Natural killer cell (primary cell): ENCODE measurements around the gene GKN2. TPM values are rescaled to one million over a fixed set of nuclear protein-coding genes. Genes with fewer than 3 reads are reported as not detected.
A peak's percentile ranks its signal among the peaks of the same experiment; 100 is the strongest.

Source experiments
- ATAC-seq, 3 donors: fragments of 150-1000 bp in 2 of 3; fragments of 200-7000 bp in 1 of 3; cut with Tn5 transposase; 1 replicate in 1 of 3; 2 replicates in 2 of 3; pipeline ENCODE4 v1.10.0; 2021; ENCODE audit warnings: mild to moderate bottlenecking in 2 of 3, moderate library complexity in 2 of 3
- DNase-seq, 2 donors: peaks; one replicate each; pipeline versions ENCODE4 v3.0.0 to v3.0.0-alpha.2; 2013 to 2021; ENCODE audit warnings: mixed read lengths in 1 of 2
- H3K27ac ChIP-seq: one replicate; pipeline ENCODE4 v1.5.1; 2013; ENCODE audit warnings: mild to moderate bottlenecking, low read length
- H3K27me3 ChIP-seq: one replicate; pipeline ENCODE4 v1.6.1; 2013; ENCODE audit warnings: low read length; ENCODE audit not compliant: control insufficient read depth, insufficient read depth
- H3K36me3 ChIP-seq: one replicate; pipeline ENCODE4 v1.6.1; 2013; ENCODE audit warnings: low read length; ENCODE audit not compliant: control insufficient read depth, insufficient read depth
- H3K4me1 ChIP-seq: one replicate; pipeline ENCODE4 v1.6.1; 2013; ENCODE audit warnings: low read length; ENCODE audit not compliant: control insufficient read depth, insufficient read depth
- H3K4me3 ChIP-seq: one replicate; pipeline ENCODE4 v1.5.1; 2013; ENCODE audit warnings: low read length
- H3K9me3 ChIP-seq: one replicate; pipeline ENCODE4 v1.6.1; 2013; ENCODE audit warnings: low read length; ENCODE audit not compliant: control insufficient read depth, insufficient read depth
- H3K27ac Mint-ChIP-seq, 2 donors: one replicate each; pipeline ENCODE4 v1.8.0; 2022; ENCODE audit warnings: mild to moderate bottlenecking in 2 of 2, mixed read lengths in 2 of 2, moderate library complexity in 1 of 2
- H3K27me3 Mint-ChIP-seq, 2 donors: one replicate each; pipeline ENCODE4 v1.8.0; 2022; ENCODE audit warnings: low read depth in 2 of 2, mixed read lengths in 2 of 2
- H3K36me3 Mint-ChIP-seq: one replicate; pipeline ENCODE4 v1.8.0; 2022; ENCODE audit warnings: mixed read lengths
- H3K4me1 Mint-ChIP-seq, 2 donors: one replicate each; pipeline ENCODE4 v1.8.0; 2022; ENCODE audit warnings: mixed read lengths in 2 of 2
- H3K4me3 Mint-ChIP-seq: one replicate; pipeline ENCODE4 v1.8.0; 2022; ENCODE audit warnings: mild to moderate bottlenecking, moderate library complexity, mixed read lengths
- H3K9me3 Mint-ChIP-seq, 2 donors: one replicate each; pipeline ENCODE4 v1.8.0; 2022; ENCODE audit warnings: mixed read lengths in 2 of 2
- WGBS: methylation state at CpG from one replicate; pipeline ENCODE4 v1.1.7; 2013; ENCODE audit warnings: missing lambda C conversion rate; ENCODE audit not compliant: insufficient coverage; 5-methylcytosine and 5-hydroxymethylcytosine counted together
- intact Hi-C: fragments of 100-400 bp; cut with micrococcal nuclease; formaldehyde crosslinking; loops from one replicate; pipeline ENCODE4 v1.14.2; 2022
- total RNA-seq, 4 donors: library from RNA; stranded (reverse); fragments of 120-200 nt in 1 of 4; gene quantifications; one replicate each; pipeline versions ENCODE4 v1.2.3 to v1.2.4, GENCODE V29; 2013 to 2022
- TF ChIP-seq, protein P1 (sequence below): fragments of 200-600 bp; IDR thresholded peaks from one replicate; pipeline ENCODE4 v1.8.0; 2022; ENCODE audit warnings: antibody characterized with exemption

Gene GKN2
- total RNA-seq, 3 donors from 2014 or later (not counting 1 experiment from before 2014, with no cell fraction given): not detected

DNA sequence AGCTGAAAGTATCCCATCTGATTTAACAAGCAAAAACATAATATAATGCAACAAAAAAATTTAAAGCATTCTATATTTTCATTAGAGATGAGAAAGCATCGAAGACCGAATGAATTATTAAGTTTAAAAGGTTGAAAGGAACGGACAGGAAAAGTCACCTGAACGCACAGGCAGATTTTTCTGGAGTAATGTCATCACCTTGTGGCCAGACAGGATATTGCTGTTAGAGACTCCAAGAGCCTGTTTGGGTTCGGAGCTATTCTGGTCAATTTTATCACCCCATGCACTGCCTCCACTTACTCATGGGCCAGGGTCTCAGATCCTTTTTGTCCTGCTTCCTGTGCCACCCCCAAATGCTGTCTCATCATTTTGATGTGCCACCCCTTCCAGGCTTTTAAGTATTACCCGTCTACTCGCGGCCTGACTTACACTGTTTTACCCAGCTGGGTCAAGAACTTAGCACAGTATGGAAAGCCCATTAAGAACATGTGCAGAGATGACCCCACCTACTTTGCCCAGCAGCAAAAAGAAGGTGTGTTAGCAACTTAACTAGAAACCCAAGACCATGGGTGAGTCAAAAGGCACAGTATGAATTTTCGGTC is 27.3 kb downstream of the GKN2 start:
- Histone ChIP-seq H3K4me1 (no peaks in the 10 kb centered on the region), H3K4me3 (no peak overlapping the region), H3K9me3 (no peaks in the 10 kb centered on the region), H3K27ac (no peak overlapping the region), H3K36me3 (no peaks in the 10 kb centered on the region), H3K27me3 (peaks cover 4% of the 10 kb centered on the region)
- intact Hi-C loops: loop anchor here (1.0 kb wide), 5 partner anchors 86 to 462 kb away; no protein-coding TSS in a partner anchor
- ATAC-seq (peak in 2 of 3 donors; percentile 82 to 93), DNase-seq (peak in 1 of 2 donors; percentile 85)
- no peak overlapping the region for H3K27ac Mint-ChIP-seq
- H3K9me3 Mint-ChIP-seq: no peaks in the 10 kb centered on the region
- no peaks in the 10 kb centered on the region for H3K4me1 Mint-ChIP-seq
- peaks cover 15 to 21% of the 10 kb centered on the region in 2 donors for H3K27me3 Mint-ChIP-seq
- WGBS: 47% methylated on average over 9 of the region's 9 CpGs
- no peak overlapping the region for H3K4me3 Mint-ChIP-seq
- H3K36me3 Mint-ChIP-seq: no peaks in the 10 kb centered on the region
- TF ChIP-seq, protein P1, sequence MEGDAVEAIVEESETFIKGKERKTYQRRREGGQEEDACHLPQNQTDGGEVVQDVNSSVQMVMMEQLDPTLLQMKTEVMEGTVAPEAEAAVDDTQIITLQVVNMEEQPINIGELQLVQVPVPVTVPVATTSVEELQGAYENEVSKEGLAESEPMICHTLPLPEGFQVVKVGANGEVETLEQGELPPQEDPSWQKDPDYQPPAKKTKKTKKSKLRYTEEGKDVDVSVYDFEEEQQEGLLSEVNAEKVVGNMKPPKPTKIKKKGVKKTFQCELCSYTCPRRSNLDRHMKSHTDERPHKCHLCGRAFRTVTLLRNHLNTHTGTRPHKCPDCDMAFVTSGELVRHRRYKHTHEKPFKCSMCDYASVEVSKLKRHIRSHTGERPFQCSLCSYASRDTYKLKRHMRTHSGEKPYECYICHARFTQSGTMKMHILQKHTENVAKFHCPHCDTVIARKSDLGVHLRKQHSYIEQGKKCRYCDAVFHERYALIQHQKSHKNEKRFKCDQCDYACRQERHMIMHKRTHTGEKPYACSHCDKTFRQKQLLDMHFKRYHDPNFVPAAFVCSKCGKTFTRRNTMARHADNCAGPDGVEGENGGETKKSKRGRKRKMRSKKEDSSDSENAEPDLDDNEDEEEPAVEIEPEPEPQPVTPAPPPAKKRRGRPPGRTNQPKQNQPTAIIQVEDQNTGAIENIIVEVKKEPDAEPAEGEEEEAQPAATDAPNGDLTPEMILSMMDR: peak; percentile 94

DNA sequence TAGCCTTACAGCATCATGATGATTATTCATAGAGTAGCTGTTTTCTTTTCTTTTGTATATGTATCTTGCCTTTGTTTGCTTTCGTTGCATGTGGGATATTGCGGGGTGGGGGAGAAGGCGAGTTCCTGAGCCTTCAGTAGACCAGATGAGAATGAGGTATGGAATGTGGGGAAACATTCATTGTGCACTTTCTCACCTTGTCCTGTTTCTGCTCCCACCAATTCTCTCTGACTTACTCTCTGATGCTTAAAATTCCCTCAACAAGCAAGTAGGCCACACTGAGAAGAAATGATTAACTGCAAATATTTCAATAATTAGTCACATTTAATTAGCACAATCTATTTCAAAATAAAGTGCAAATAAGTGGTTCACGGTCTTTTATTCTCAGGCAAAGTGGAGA is 31.0 kb downstream of the GKN2 start:
- no peak overlapping the region for H3K27ac Mint-ChIP-seq
- peaks cover 2 to 6% of the 10 kb centered on the region in 2 donors for H3K27me3 Mint-ChIP-seq
- no peaks in the 10 kb centered on the region for H3K4me1 Mint-ChIP-seq
- intact Hi-C loops: no loop called here
- WGBS: 80% methylated on average over 3 of the region's 4 CpGs
- Histone ChIP-seq H3K27me3 (peaks cover 4% of the 10 kb centered on the region), H3K27ac (no peak overlapping the region), H3K9me3 (no peaks in the 10 kb centered on the region), H3K4me1 (no peaks in the 10 kb centered on the region), H3K4me3 (no peak overlapping the region), H3K36me3 (no peaks in the 10 kb centered on the region)
- no peaks in the 10 kb centered on the region for H3K9me3 Mint-ChIP-seq
- DNase-seq (no peak), ATAC-seq (no peak)
- no peaks in the 10 kb centered on the region for H3K36me3 Mint-ChIP-seq
- TF ChIP-seq, protein P1: no peak
- no peak overlapping the region for H3K4me3 Mint-ChIP-seq

DNA sequence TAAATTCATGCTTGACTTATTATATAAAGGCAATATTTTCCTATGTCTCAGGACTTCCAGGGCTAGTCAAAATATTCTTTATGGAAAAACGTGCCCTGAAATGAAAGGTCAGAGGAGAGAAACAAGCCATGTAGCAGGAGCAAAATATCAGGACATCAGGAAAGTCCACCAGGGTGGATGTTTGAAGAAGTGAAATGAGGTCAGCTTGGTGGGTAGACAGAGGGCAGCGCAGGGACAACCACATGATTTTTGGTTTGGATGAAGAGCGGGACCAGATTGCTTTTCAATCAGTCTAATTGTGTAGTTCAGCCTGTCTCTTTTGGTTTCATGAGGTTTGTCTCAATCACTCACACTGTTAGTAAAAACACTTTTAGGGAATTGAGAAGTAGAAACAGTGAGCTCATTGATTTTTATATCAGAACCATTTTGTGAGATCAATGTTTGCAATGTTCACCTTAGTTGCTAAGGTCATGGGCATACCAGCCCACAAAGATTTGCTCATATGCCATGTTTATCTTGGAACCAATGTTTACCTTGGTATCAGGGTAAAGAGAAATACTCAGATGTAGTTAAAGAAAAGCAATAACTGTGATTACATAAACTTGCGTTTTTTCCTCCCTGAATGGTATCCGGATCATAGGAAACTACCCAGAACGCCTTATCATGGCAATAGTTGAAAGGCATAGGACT is 32.1 kb downstream of the GKN2 start:
- H3K27ac Mint-ChIP-seq: no peak overlapping the region
- intact Hi-C loops: no loop called here
- TF ChIP-seq, protein P1: no peak
- H3K4me1 Mint-ChIP-seq: no peaks in the 10 kb centered on the region
- Histone ChIP-seq H3K27ac (no peak overlapping the region), H3K4me1 (no peaks in the 10 kb centered on the region), H3K4me3 (no peak overlapping the region), H3K27me3 (peaks cover 2% of the 10 kb centered on the region), H3K36me3 (no peaks in the 10 kb centered on the region), H3K9me3 (no peaks in the 10 kb centered on the region)
- peaks cover 0 to 5% of the 10 kb centered on the region in 2 donors for H3K27me3 Mint-ChIP-seq
- no peak for ATAC-seq
- H3K36me3 Mint-ChIP-seq: no peaks in the 10 kb centered on the region
- 88% methylated on average over 6 of the region's 6 CpGs for WGBS
- no peaks in the 10 kb centered on the region for H3K9me3 Mint-ChIP-seq
- DNase-seq: no peak
- H3K4me3 Mint-ChIP-seq: no peak overlapping the region
